Activated CD4-positive, alpha-beta memory T cell treated with anti-CD3 and anti-CD28 coated beads, Interleukin-2, amount 10 ng/mL, durations not matched to agents 7 days and 5 days (primary cell): ENCODE measurements around the gene CCDC186. TPM values are rescaled to one million over a fixed set of nuclear protein-coding genes. Genes with fewer than 3 reads are reported as not detected.
A peak's percentile ranks its signal among the peaks of the same experiment; 100 is the strongest.

ENCODE experiments used
- CTCF ChIA-PET: fragments of 350-600 bp; sonication (Branson Sonifier 250); formaldehyde crosslinking; loops from one replicate; lab custom pipeline; 2021; ENCODE audit warnings: antibody characterized with exemption, inconsistent platforms; lab: Charles Lee
- POLR2A ChIA-PET: fragments of 350-600 bp; sonication (Branson Sonifier 250); formaldehyde crosslinking; loops from one replicate; lab custom pipeline; 2021; ENCODE audit warnings: antibody characterized with exemption; lab: Charles Lee
- DNase-seq: peaks from one replicate; pipeline ENCODE4 v3.0.0-alpha.2; 2020
- H3K27ac Mint-ChIP-seq: one replicate; pipeline ENCODE4 v1.8.0; 2021; ENCODE audit warnings: mild to moderate bottlenecking, mixed read lengths
- H3K27me3 Mint-ChIP-seq: one replicate; pipeline ENCODE4 v1.8.0; 2021; ENCODE audit warnings: mixed read lengths
- H3K36me3 Mint-ChIP-seq: one replicate; pipeline ENCODE4 v1.8.0; 2021; ENCODE audit warnings: low read depth, mixed read lengths
- H3K4me1 Mint-ChIP-seq: one replicate; pipeline ENCODE4 v1.8.0; 2021; ENCODE audit warnings: mixed read lengths
- H3K4me3 Mint-ChIP-seq: one replicate; pipeline ENCODE4 v1.8.0; 2021; ENCODE audit warnings: mild to moderate bottlenecking, mixed read lengths
- H3K9me3 Mint-ChIP-seq: one replicate; pipeline ENCODE4 v1.8.0; 2021; ENCODE audit warnings: mixed read lengths
- total RNA-seq, 2 experiments: library from RNA; stranded (reverse); gene quantifications; one replicate each; pipeline ENCODE4 v1.2.3, GENCODE V29; 2021

The CCDC186 gene
- total RNA-seq: 10 to 100 TPM; 20.0 to 22.2 TPM

- Mint-ChIP-seq H3K9me3 (no peaks in the 10 kb centered on the region), H3K27me3 (peaks cover 10% of the 10 kb centered on the region), H3K4me3 (peak within 1 kb of the TSS; percentile 97), H3K27ac (peak within 1 kb of the TSS; percentile 94), H3K4me1 (peaks cover 35% of the 10 kb centered on the region), H3K36me3 (peaks cover 32% of the 10 kb centered on the region)
- CTCF ChIA-PET: interaction anchor here (0.5 to 1.3 kb wide), 3 partner anchors 13 to 21 kb away, joined by 3 to 5 read pairs (median 4); no protein-coding TSS in a partner anchor
- DNase-seq: peak; percentile 98
- POLR2A ChIA-PET: interaction anchor here (0.8 to 2.0 kb wide), 15 partner anchors 14 to 1798 kb away, joined by 3 to 8 read pairs (median 4); partner anchors contain the start of genes CASP7, DCLRE1A, FHIP2A and TRUB1
Observed at GRCh38 chr10:114173921-114174694, at the start of gene CCDC186. Gene CCDC186 (minus strand): TSS chr10:114174203. CDS start chr10:114163268, 10,935 bp downstream.

- no peak for DNase-seq
- H3K9me3 Mint-ChIP-seq: no peaks in the 10 kb centered on the region
- no peaks in the 10 kb centered on the region for H3K36me3 Mint-ChIP-seq
- no peak overlapping the region for H3K4me3 Mint-ChIP-seq
- H3K4me1 Mint-ChIP-seq: no peaks in the 10 kb centered on the region
- peaks cover 42% of the 10 kb centered on the region for H3K27me3 Mint-ChIP-seq
- ChIA-PET POLR2A (no interaction called here), CTCF (no interaction called here)
- no peak overlapping the region for H3K27ac Mint-ChIP-seq
Observed at GRCh38 chr10:114223066-114223465, 49.1 kb upstream of the CCDC186 start.

- Mint-ChIP-seq H3K27me3 (peaks cover 45% of the 10 kb centered on the region), H3K9me3 (no peaks in the 10 kb centered on the region), H3K36me3 (no peaks in the 10 kb centered on the region), H3K27ac (no peak overlapping the region), H3K4me3 (no peak overlapping the region), H3K4me1 (no peaks in the 10 kb centered on the region)
- ChIA-PET POLR2A (no interaction called here), CTCF (no interaction called here)
- no peak for DNase-seq
Observed at GRCh38 chr10:114221235-114221634, 47.2 kb upstream of the CCDC186 start.

GRCh38 chr10:114220281-114220680 is 46.3 kb upstream of the CCDC186 start:
- ChIA-PET POLR2A (no interaction called here), CTCF (no interaction called here)
- Mint-ChIP-seq H3K36me3 (no peaks in the 10 kb centered on the region), H3K27me3 (peaks cover 44% of the 10 kb centered on the region), H3K27ac (no peak overlapping the region), H3K9me3 (no peaks in the 10 kb centered on the region), H3K4me1 (no peaks in the 10 kb centered on the region), H3K4me3 (no peak overlapping the region)
- DNase-seq: no peak

GRCh38 chr10:114215033-114215432 is 41.0 kb upstream of the CCDC186 start:
- CTCF ChIA-PET: no interaction called here

GRCh38 chr10:114212153-114212552 is 38.1 kb upstream of the CCDC186 start:
- H3K4me1 Mint-ChIP-seq: no peaks in the 10 kb centered on the region
- DNase-seq: no peak
- ChIA-PET CTCF (no interaction called here), POLR2A (no interaction called here)
- no peak overlapping the region for H3K4me3 Mint-ChIP-seq
- H3K9me3 Mint-ChIP-seq: no peaks in the 10 kb centered on the region
- no peak overlapping the region for H3K27ac Mint-ChIP-seq
- peaks cover 33% of the 10 kb centered on the region for H3K27me3 Mint-ChIP-seq
- H3K36me3 Mint-ChIP-seq: no peaks in the 10 kb centered on the region

More at GRCh38 chr10:114215033-114215432, 41.0 kb upstream of the CCDC186 start:
- Mint-ChIP-seq H3K9me3 (no peaks in the 10 kb centered on the region), H3K36me3 (no peaks in the 10 kb centered on the region), H3K4me1 (no peaks in the 10 kb centered on the region), H3K4me3 (no peak overlapping the region), H3K27me3 (peaks cover 42% of the 10 kb centered on the region), H3K27ac (no peak overlapping the region)
- DNase-seq: no peak
- POLR2A ChIA-PET: no interaction called here

- DNase-seq: no peak
- Mint-ChIP-seq H3K4me3 (no peak overlapping the region), H3K9me3 (no peaks in the 10 kb centered on the region), H3K27me3 (peaks cover 30% of the 10 kb centered on the region), H3K27ac (no peak overlapping the region), H3K4me1 (no peaks in the 10 kb centered on the region), H3K36me3 (no peaks in the 10 kb centered on the region)
- CTCF ChIA-PET: interaction anchor here (0.7 kb wide), 2 partner anchors 53 to 612 kb away, joined by 3 read pairs; no protein-coding TSS in a partner anchor
- POLR2A ChIA-PET: no interaction called here
Observed at GRCh38 chr10:114208351-114208750, 34.3 kb upstream of the CCDC186 start.

- Mint-ChIP-seq H3K36me3 (no peaks in the 10 kb centered on the region), H3K27me3 (peaks cover 34% of the 10 kb centered on the region), H3K27ac (no peak overlapping the region), H3K9me3 (no peaks in the 10 kb centered on the region), H3K4me1 (peaks cover 4% of the 10 kb centered on the region), H3K4me3 (no peak overlapping the region)
- DNase-seq: no peak
- ChIA-PET CTCF (no interaction called here), POLR2A (no interaction called here)
Observed at GRCh38 chr10:114207349-114207748, 33.3 kb upstream of the CCDC186 start.

- H3K9me3 Mint-ChIP-seq: no peaks in the 10 kb centered on the region
- ChIA-PET POLR2A (no interaction called here), CTCF (no interaction called here)
- no peak for DNase-seq
- peaks cover 30% of the 10 kb centered on the region for H3K27me3 Mint-ChIP-seq
- H3K4me1 Mint-ChIP-seq: peaks cover 4% of the 10 kb centered on the region
- H3K27ac Mint-ChIP-seq: no peak overlapping the region
- H3K36me3 Mint-ChIP-seq: no peaks in the 10 kb centered on the region
- no peak overlapping the region for H3K4me3 Mint-ChIP-seq
Observed at GRCh38 chr10:114206902-114207301, 32.9 kb upstream of the CCDC186 start.

GRCh38 chr10:114202812-114203211 is 28.8 kb upstream of the CCDC186 start:
- Mint-ChIP-seq H3K27ac (no peak overlapping the region), H3K4me3 (no peak overlapping the region), H3K27me3 (peaks cover 36% of the 10 kb centered on the region), H3K9me3 (no peaks in the 10 kb centered on the region), H3K36me3 (no peaks in the 10 kb centered on the region), H3K4me1 (peaks cover 4% of the 10 kb centered on the region)
- no peak for DNase-seq
- CTCF ChIA-PET: no interaction called here
- POLR2A ChIA-PET: interaction anchor here (1.0 kb wide), 1 partner anchor 28 kb away, joined by 3 read pairs; the partner anchor contains the start of gene CCDC186

GRCh38 chr10:114199239-114199638 is 25.2 kb upstream of the CCDC186 start:
- Mint-ChIP-seq H3K4me3 (no peak overlapping the region), H3K27ac (no peak overlapping the region), H3K9me3 (no peaks in the 10 kb centered on the region), H3K4me1 (peaks cover 24% of the 10 kb centered on the region), H3K36me3 (no peaks in the 10 kb centered on the region), H3K27me3 (peaks cover 51% of the 10 kb centered on the region)
- no peak for DNase-seq
- POLR2A ChIA-PET: no interaction called here
- CTCF ChIA-PET: no interaction called here

- H3K4me1 Mint-ChIP-seq: peaks cover 20% of the 10 kb centered on the region
- H3K4me3 Mint-ChIP-seq: no peak overlapping the region
- CTCF ChIA-PET: interaction anchor here (0.7 to 0.8 kb wide), 2 partner anchors 21 to 420 kb away, joined by 3 to 5 read pairs; partner anchors contain the start of gene CCDC186
Observed at GRCh38 chr10:114195079-114195478, 21.1 kb upstream of the CCDC186 start.

GRCh38 chr10:114189700-114190099 is 15.7 kb upstream of the CCDC186 start:
- H3K27me3 Mint-ChIP-seq: peaks cover 46% of the 10 kb centered on the region
- H3K27ac Mint-ChIP-seq: no peak overlapping the region
- ChIA-PET POLR2A (interaction anchor here (0.9 kb wide), 1 partner anchor 15 kb away, joined by 4 read pairs; the partner anchor contains the start of gene CCDC186), CTCF (no interaction called here)
- H3K4me1 Mint-ChIP-seq: peaks cover 3% of the 10 kb centered on the region
- no peak overlapping the region for H3K4me3 Mint-ChIP-seq
- H3K36me3 Mint-ChIP-seq: no peaks in the 10 kb centered on the region
- DNase-seq: no peak
- no peaks in the 10 kb centered on the region for H3K9me3 Mint-ChIP-seq

More at GRCh38 chr10:114195079-114195478, 21.1 kb upstream of the CCDC186 start:
- H3K27me3 Mint-ChIP-seq: peaks cover 59% of the 10 kb centered on the region
- DNase-seq: no peak
- no peaks in the 10 kb centered on the region for H3K9me3 Mint-ChIP-seq
- no peak overlapping the region for H3K27ac Mint-ChIP-seq
- POLR2A ChIA-PET: interaction anchor here (0.7 to 1.8 kb wide), 2 partner anchors 21 to 235 kb away, joined by 3 to 7 read pairs; partner anchors contain the start of gene CCDC186
- H3K36me3 Mint-ChIP-seq: no peaks in the 10 kb centered on the region
